GM23338 (cell line): ENCODE results near the gene KLHL13. TPM values are rescaled to one million over a fixed set of nuclear protein-coding genes. Genes with fewer than 3 reads are reported as not detected.

ENCODE experiments used
- ATAC-seq: fragments of 200-7000 bp; cut with Tn5 transposase; 3 replicates; pipeline ENCODE4 v1.9.1; 2020
- DNase-seq: peaks from one replicate; pipeline ENCODE4 v3.0.0-alpha.2; 2015; ENCODE audit warnings: low spot score
- H2AFZ ChIP-seq: fragments of 200-600 bp; sonication (generic); 2 replicates; pipeline ENCODE4 v1.8.0; 2016; ENCODE audit warnings: antibody characterized with exemption, mild to moderate bottlenecking, moderate library complexity
- H3F3A ChIP-seq: fragments of 200-600 bp; sonication (generic); replicated peaks from 2 replicates; pipeline ENCODE4 v1.8.0; 2017; ENCODE audit warnings: antibody characterized with exemption, mixed run types, low read depth
- H3K27ac ChIP-seq: fragments of 200-600 bp; sonication (generic); 2 replicates; pipeline ENCODE4 v1.6.1; 2016; ENCODE audit warnings: low read depth
- H3K27me3 ChIP-seq: fragments of 200-600 bp; sonication (generic); 2 replicates; pipeline ENCODE4 v1.8.0; 2016; ENCODE audit warnings: mild to moderate bottlenecking, mixed run types, moderate library complexity; ENCODE audit not compliant: insufficient read depth
- H3K36me3 ChIP-seq: fragments of 200-600 bp; sonication (generic); 2 replicates; pipeline ENCODE4 v1.8.0; 2016; ENCODE audit warnings: mild to moderate bottlenecking; ENCODE audit not compliant: insufficient read depth
- H3K4me1 ChIP-seq: fragments of 200-600 bp; sonication (generic); 2 replicates; pipeline ENCODE4 v1.8.0; 2016; ENCODE audit warnings: mild to moderate bottlenecking, moderate library complexity; ENCODE audit not compliant: insufficient read depth
- H3K4me2 ChIP-seq: fragments of 200-600 bp; sonication (generic); 2 replicates; pipeline ENCODE4 v1.7.1; 2017; ENCODE audit warnings: mixed run types
- H3K4me3 ChIP-seq: fragments of 200-600 bp; sonication (generic); 2 replicates; pipeline ENCODE4 v1.6.1; 2016; ENCODE audit warnings: mixed run types
- H3K79me2 ChIP-seq: fragments of 200-600 bp; sonication (generic); replicated peaks from 2 replicates; pipeline ENCODE4 v1.8.0; 2017; ENCODE audit warnings: mild to moderate bottlenecking; ENCODE audit not compliant: insufficient read depth
- H3K9me2 ChIP-seq: fragments of 200-600 bp; sonication (generic); 2 replicates; pipeline ENCODE4 v1.8.0; 2017; ENCODE audit not compliant: insufficient read depth
- H4K20me1 ChIP-seq: fragments of 200-600 bp; sonication (generic); replicated peaks from 2 replicates; pipeline ENCODE4 v1.8.0; 2017; ENCODE audit warnings: mild to moderate bottlenecking; ENCODE audit not compliant: insufficient read depth
- H3K27ac Mint-ChIP-seq: 2 replicates; pipeline ENCODE4 v1.8.0; 2020; ENCODE audit warnings: inconsistent platforms, mild to moderate bottlenecking, moderate library complexity, mixed read lengths
- H3K27me3 Mint-ChIP-seq: 3 replicates; pipeline ENCODE4 v1.8.0; 2022; ENCODE audit warnings: low read depth, mild to moderate bottlenecking, moderate library complexity, mixed read lengths, inconsistent platforms; ENCODE audit not compliant: insufficient read depth, poor library complexity
- H3K36me3 Mint-ChIP-seq: 3 replicates; pipeline ENCODE4 v1.8.0; 2021; ENCODE audit warnings: low read depth, mild to moderate bottlenecking, inconsistent platforms, moderate library complexity, mixed read lengths
- H3K4me1 Mint-ChIP-seq: 3 replicates; pipeline ENCODE4 v1.8.0; 2020; ENCODE audit warnings: mild to moderate bottlenecking, inconsistent platforms, mixed read lengths
- H3K4me3 Mint-ChIP-seq: 3 replicates; pipeline ENCODE4 v1.8.0; 2021; ENCODE audit warnings: moderate library complexity, mild to moderate bottlenecking, inconsistent platforms, mixed read lengths
- H3K9me3 Mint-ChIP-seq: 3 replicates; pipeline ENCODE4 v1.8.0; 2020; ENCODE audit warnings: moderate library complexity, mild to moderate bottlenecking, inconsistent platforms, mixed read lengths
- CREB1 ChIP-seq: fragments of 250-450 bp; sonication (Bioruptor Pico); IDR thresholded peaks from 2 replicates; pipeline ENCODE4 v1.5.0; 2020; ENCODE audit warnings: low read depth, mild to moderate bottlenecking, moderate library complexity
- EZH2 ChIP-seq: fragments of 200-600 bp; sonication (generic); IDR thresholded peaks from one replicate; pipeline ENCODE4 v1.8.0; 2017; ENCODE audit warnings: antibody characterized with exemption, mild to moderate bottlenecking, low read depth; ENCODE audit not compliant: unreplicated experiment
- EZH2phosphoT487 ChIP-seq: fragments of 200-600 bp; sonication (generic); IDR thresholded peaks from one replicate; pipeline ENCODE4 v1.8.1; 2018; ENCODE audit warnings: antibody characterized with exemption; ENCODE audit not compliant: unreplicated experiment
- JUNB ChIP-seq: IDR thresholded peaks from one replicate; pipeline ENCODE4 v1.6.1; 2016; ENCODE audit warnings: antibody characterized with exemption; ENCODE audit not compliant: unreplicated experiment
- NANOG ChIP-seq: IDR thresholded peaks from 2 replicates; pipeline ENCODE4 v1.6.1; 2016; ENCODE audit warnings: antibody characterized with exemption, borderline replicate concordance
- POLR2AphosphoS5 ChIP-seq: IDR thresholded peaks from 2 replicates; pipeline ENCODE4 v1.6.1; 2016; ENCODE audit warnings: antibody characterized with exemption, low read depth
- STAT1 ChIP-seq: IDR thresholded peaks from one replicate; pipeline ENCODE4 v1.6.1; 2016; ENCODE audit warnings: antibody characterized with exemption; ENCODE audit not compliant: unreplicated experiment
- ZNF114 ChIP-seq: fragments of 250-450 bp; sonication (Bioruptor Pico); IDR thresholded peaks from 2 replicates; pipeline ENCODE4 v1.5.0; 2020; ENCODE audit warnings: mild to moderate bottlenecking, moderate library complexity
- ZNF331 ChIP-seq: fragments of 250-450 bp; sonication (Bioruptor Pico); IDR thresholded peaks from 2 replicates; pipeline ENCODE4 v1.5.0; 2020; ENCODE audit warnings: low read depth, mild to moderate bottlenecking, moderate library complexity
- polyA plus RNA-seq: library from polyadenylated mRNA; unstranded; fragments of >200 nt; fragmentation: Nextera tagmentation; extraction: Ambion mirVana; gene quantifications from 2 replicates; pipeline ENCODE4 v1.2.1, GENCODE V29; 2016
- total RNA-seq: library from RNA; depleted of rRNA; stranded (reverse); fragments of >200 nt; shearing (Covaris generic); gene quantifications from 2 replicates; pipeline ENCODE4 v1.2.3, GENCODE V29; 2014
- TF ChIP-seq, protein P1 (sequence below): fragments of 250-450 bp; sonication (Bioruptor Pico); IDR thresholded peaks from 2 replicates; pipeline ENCODE4 v1.5.0; 2020; ENCODE audit warnings: mild to moderate bottlenecking, moderate library complexity
- TF ChIP-seq, protein P2 (sequence below), 2 experiments: fragments of 200-600 bp in 1 of 2; sonication (generic) in 1 of 2; conservative IDR thresholded peaks; 2 replicates each; pipeline versions ENCODE4 v1.5.1 to v1.6.1; 2016 to 2017; ENCODE audit warnings: antibody characterized with exemption in 2 of 2, low read depth in 2 of 2, mild to moderate bottlenecking in 2 of 2, moderate library complexity in 1 of 2
- TF ChIP-seq, protein P3 (sequence below): IDR thresholded peaks from one replicate; pipeline ENCODE4 v1.6.1; 2018; ENCODE audit warnings: antibody characterized with exemption; ENCODE audit not compliant: unreplicated experiment
- TF ChIP-seq, protein P4 (sequence below): IDR thresholded peaks from 2 replicates; pipeline ENCODE4 v1.6.1; 2016; ENCODE audit warnings: antibody characterized with exemption

Gene KLHL13
- total and polyA plus RNA-seq, 2 experiments from 2014 or later = 5.9 to 10.9 TPM

DNA sequence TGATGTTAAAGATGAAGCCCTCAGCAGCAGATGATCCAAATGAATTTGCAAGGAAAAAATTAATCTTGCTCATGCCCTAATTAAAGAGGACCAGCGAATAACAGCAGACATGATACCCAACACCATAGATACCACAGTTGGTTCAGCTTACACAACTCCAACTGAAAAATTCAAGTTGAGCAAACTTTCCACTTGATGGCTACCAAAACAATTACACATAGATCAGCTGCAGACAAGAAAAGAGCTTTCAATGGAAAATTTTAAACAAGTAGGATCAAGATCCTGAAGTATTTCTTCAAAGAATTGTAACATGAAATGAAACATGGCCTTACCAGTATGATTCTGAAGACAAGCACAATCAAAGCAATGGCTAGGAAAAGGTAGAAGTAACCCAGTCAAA is 90.0 kb downstream of the KLHL13 start:
- Mint-ChIP-seq H3K27me3 (no peaks in the 10 kb centered on the region), H3K4me1 (no peaks in the 10 kb centered on the region; the same call in 2 of the 3 replicates), H3K4me3 (no peak overlapping the region), H3K27ac (no peak overlapping the region), H3K36me3 (no peaks in the 10 kb centered on the region; the same call in 2 of the 3 replicates), H3K9me3 (peaks cover under 1% of the 10 kb centered on the region; the same call in 1 of the 3 replicates)
- no peak for ATAC-seq
- Histone ChIP-seq H3K9me2 (no peaks in the 10 kb centered on the region), H3K4me1 (no peaks in the 10 kb centered on the region), H3K27ac (no peak overlapping the region), H2AFZ (no peak overlapping the region), H3K36me3 (no peaks in the 10 kb centered on the region), H3K27me3 (no peaks in the 10 kb centered on the region), H3K4me2 (no peak overlapping the region), H3F3A (no peaks in the 10 kb centered on the region), H3K4me3 (no peak overlapping the region), H3K79me2 (no peaks in the 10 kb centered on the region), H4K20me1 (no peaks in the 10 kb centered on the region)
- no peak for DNase-seq
- TF ChIP-seq STAT1 (no peak), CREB1 (CRISPR knock-in tag) (no peak), ZNF114 (CRISPR knock-in tag) (no peak), EZH2 (no peak), ZNF331 (CRISPR knock-in tag) (no peak), POLR2AphosphoS5 (no peak), NANOG (no peak), JUNB (no peak), EZH2phosphoT487 (no peak)
- TF ChIP-seq, protein P1, sequence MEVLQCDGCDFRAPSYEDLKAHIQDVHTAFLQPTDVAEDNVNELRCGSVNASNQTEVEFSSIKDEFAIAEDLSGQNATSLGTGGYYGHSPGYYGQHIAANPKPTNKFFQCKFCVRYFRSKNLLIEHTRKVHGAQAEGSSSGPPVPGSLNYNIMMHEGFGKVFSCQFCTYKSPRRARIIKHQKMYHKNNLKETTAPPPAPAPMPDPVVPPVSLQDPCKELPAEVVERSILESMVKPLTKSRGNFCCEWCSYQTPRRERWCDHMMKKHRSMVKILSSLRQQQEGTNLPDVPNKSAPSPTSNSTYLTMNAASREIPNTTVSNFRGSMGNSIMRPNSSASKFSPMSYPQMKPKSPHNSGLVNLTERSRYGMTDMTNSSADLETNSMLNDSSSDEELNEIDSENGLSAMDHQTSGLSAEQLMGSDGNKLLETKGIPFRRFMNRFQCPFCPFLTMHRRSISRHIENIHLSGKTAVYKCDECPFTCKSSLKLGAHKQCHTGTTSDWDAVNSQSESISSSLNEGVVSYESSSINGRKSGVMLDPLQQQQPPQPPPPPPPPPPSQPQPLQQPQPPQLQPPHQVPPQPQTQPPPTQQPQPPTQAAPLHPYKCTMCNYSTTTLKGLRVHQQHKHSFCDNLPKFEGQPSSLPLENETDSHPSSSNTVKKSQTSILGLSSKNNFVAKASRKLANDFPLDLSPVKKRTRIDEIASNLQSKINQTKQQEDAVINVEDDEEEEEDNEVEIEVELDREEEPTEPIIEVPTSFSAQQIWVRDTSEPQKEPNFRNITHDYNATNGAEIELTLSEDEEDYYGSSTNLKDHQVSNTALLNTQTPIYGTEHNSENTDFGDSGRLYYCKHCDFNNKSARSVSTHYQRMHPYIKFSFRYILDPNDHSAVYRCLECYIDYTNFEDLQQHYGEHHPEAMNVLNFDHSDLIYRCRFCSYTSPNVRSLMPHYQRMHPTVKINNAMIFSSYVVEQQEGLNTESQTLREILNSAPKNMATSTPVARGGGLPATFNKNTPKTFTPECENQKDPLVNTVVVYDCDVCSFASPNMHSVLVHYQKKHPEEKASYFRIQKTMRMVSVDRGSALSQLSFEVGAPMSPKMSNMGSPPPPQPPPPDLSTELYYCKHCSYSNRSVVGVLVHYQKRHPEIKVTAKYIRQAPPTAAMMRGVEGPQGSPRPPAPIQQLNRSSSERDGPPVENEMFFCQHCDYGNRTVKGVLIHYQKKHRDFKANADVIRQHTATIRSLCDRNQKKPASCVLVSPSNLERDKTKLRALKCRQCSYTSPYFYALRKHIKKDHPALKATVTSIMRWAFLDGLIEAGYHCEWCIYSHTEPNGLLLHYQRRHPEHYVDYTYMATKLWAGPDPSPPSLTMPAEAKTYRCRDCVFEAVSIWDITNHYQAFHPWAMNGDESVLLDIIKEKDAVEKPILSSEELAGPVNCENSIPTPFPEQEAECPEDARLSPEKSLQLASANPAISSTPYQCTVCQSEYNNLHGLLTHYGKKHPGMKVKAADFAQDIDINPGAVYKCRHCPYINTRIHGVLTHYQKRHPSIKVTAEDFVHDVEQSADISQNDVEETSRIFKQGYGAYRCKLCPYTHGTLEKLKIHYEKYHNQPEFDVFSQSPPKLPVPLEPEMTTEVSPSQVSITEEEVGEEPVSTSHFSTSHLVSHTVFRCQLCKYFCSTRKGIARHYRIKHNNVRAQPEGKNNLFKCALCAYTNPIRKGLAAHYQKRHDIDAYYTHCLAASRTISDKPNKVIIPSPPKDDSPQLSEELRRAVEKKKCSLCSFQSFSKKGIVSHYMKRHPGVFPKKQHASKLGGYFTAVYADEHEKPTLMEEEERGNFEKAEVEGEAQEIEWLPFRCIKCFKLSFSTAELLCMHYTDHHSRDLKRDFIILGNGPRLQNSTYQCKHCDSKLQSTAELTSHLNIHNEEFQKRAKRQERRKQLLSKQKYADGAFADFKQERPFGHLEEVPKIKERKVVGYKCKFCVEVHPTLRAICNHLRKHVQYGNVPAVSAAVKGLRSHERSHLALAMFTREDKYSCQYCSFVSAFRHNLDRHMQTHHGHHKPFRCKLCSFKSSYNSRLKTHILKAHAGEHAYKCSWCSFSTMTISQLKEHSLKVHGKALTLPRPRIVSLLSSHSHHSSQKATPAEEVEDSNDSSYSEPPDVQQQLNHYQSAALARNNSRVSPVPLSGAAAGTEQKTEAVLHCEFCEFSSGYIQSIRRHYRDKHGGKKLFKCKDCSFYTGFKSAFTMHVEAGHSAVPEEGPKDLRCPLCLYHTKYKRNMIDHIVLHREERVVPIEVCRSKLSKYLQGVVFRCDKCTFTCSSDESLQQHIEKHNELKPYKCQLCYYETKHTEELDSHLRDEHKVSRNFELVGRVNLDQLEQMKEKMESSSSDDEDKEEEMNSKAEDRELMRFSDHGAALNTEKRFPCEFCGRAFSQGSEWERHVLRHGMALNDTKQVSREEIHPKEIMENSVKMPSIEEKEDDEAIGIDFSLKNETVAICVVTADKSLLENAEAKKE (CRISPR knock-in tag) = no peak
- TF ChIP-seq, protein P2, sequence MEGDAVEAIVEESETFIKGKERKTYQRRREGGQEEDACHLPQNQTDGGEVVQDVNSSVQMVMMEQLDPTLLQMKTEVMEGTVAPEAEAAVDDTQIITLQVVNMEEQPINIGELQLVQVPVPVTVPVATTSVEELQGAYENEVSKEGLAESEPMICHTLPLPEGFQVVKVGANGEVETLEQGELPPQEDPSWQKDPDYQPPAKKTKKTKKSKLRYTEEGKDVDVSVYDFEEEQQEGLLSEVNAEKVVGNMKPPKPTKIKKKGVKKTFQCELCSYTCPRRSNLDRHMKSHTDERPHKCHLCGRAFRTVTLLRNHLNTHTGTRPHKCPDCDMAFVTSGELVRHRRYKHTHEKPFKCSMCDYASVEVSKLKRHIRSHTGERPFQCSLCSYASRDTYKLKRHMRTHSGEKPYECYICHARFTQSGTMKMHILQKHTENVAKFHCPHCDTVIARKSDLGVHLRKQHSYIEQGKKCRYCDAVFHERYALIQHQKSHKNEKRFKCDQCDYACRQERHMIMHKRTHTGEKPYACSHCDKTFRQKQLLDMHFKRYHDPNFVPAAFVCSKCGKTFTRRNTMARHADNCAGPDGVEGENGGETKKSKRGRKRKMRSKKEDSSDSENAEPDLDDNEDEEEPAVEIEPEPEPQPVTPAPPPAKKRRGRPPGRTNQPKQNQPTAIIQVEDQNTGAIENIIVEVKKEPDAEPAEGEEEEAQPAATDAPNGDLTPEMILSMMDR (conservative IDR thresholded peaks at IDR 0.05; ENCODE audit: low read depth in 2 of 2) = no peak
- TF ChIP-seq, protein P3, sequence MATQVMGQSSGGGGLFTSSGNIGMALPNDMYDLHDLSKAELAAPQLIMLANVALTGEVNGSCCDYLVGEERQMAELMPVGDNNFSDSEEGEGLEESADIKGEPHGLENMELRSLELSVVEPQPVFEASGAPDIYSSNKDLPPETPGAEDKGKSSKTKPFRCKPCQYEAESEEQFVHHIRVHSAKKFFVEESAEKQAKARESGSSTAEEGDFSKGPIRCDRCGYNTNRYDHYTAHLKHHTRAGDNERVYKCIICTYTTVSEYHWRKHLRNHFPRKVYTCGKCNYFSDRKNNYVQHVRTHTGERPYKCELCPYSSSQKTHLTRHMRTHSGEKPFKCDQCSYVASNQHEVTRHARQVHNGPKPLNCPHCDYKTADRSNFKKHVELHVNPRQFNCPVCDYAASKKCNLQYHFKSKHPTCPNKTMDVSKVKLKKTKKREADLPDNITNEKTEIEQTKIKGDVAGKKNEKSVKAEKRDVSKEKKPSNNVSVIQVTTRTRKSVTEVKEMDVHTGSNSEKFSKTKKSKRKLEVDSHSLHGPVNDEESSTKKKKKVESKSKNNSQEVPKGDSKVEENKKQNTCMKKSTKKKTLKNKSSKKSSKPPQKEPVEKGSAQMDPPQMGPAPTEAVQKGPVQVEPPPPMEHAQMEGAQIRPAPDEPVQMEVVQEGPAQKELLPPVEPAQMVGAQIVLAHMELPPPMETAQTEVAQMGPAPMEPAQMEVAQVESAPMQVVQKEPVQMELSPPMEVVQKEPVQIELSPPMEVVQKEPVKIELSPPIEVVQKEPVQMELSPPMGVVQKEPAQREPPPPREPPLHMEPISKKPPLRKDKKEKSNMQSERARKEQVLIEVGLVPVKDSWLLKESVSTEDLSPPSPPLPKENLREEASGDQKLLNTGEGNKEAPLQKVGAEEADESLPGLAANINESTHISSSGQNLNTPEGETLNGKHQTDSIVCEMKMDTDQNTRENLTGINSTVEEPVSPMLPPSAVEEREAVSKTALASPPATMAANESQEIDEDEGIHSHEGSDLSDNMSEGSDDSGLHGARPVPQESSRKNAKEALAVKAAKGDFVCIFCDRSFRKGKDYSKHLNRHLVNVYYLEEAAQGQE = no peak
- TF ChIP-seq, protein P4, sequence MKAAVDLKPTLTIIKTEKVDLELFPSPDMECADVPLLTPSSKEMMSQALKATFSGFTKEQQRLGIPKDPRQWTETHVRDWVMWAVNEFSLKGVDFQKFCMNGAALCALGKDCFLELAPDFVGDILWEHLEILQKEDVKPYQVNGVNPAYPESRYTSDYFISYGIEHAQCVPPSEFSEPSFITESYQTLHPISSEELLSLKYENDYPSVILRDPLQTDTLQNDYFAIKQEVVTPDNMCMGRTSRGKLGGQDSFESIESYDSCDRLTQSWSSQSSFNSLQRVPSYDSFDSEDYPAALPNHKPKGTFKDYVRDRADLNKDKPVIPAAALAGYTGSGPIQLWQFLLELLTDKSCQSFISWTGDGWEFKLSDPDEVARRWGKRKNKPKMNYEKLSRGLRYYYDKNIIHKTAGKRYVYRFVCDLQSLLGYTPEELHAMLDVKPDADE = no peak
